Measurements from ENCODE around the gene TNNT2.

Gene TNNT2

GRCh38 chr1:201313086-201313485 is 64.4 kb downstream of the TNNT2 start:
- DNase-seq (ENCODE audit: low spot score) = no peak

DNA sequence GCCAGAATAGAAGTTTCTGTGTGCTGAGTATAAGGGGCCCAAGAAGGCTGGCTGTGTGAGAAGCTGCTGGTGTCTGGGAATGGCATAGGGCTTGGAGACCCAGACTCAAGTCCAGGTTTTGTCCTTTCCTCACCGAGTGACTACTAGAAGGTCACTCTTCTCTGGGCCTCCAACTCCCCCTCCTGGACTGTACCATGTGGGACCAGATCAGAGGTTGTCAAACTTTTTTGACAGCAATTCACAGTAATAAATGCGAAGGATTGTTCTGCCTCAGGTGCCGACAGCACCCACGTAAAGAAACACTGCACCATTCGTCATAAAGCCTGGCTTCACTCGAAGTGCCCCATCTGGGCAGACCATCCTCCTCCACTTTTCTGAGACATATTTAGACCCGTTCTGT is 65.2 kb downstream of the TNNT2 start:
- no peak for DNase-seq (ENCODE audit: low spot score)

GRCh38 chr1:201311356-201312011 is 66.0 kb downstream of the TNNT2 start:
- no peak for DNase-seq (ENCODE audit: low spot score)

GRCh38 chr1:201310986-201311355 is 66.5 kb downstream of the TNNT2 start:
- no peak for DNase-seq (ENCODE audit: low spot score)

DNA sequence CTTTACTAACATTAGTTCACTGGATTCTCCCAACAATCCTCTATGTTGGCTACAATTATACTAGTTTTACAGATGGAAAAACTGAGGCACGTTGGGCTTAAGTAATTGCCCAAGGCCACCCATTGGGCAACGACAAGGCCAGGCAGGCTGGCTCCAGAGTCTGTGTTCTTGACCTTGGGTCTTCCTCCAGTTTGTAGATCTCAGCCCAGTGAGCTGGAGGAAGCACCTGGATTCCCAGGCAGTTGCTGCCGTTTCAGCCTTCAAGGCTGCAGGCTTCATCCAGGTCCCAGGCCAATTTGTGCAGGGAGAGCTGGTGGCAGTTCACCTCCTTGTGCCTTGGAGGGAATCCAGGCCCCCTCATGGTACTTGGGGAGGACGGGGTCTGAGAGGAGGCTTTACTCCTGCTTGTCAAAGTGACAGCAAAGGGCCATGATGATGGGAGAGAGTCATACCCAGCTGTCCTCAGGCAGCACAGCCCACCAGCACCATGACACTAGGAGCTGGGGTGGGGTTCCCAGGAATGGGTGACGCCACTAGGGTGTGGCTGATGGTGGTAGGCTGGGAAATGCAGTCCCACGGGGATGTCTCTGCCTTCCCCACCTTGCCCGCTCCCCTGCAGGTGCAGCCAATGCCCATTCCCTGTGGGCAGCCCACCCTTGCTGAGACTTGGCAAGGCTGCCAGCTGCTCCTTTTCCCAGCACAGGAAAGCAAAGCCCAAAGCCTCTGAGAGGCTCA is 67.1 kb downstream of the TNNT2 start:
- DNase-seq (ENCODE audit: low spot score) = no peak

GRCh38 chr1:201309416-201309815 is 68.1 kb downstream of the TNNT2 start:
- peak; percentile 61 for DNase-seq (ENCODE audit: low spot score)
